Activated CD4-positive, alpha-beta T cell treated with anti-CD3 and anti-CD28 coated beads, Interleukin-2, amount 50 U/mL, for 48 hours (primary cell): Measurements from ENCODE around the gene NEU1.
"Not testable (repeated sequence)": the region's sequence is repeated elsewhere in the genome, so short reads cannot be mapped to it uniquely, and the experiment has no call there.

Source experiments
- DNase-seq, 2 experiments: peaks; one replicate each; pipeline ENCODE4 v3.0.0-alpha.2; 2020

The NEU1 gene

DNA sequence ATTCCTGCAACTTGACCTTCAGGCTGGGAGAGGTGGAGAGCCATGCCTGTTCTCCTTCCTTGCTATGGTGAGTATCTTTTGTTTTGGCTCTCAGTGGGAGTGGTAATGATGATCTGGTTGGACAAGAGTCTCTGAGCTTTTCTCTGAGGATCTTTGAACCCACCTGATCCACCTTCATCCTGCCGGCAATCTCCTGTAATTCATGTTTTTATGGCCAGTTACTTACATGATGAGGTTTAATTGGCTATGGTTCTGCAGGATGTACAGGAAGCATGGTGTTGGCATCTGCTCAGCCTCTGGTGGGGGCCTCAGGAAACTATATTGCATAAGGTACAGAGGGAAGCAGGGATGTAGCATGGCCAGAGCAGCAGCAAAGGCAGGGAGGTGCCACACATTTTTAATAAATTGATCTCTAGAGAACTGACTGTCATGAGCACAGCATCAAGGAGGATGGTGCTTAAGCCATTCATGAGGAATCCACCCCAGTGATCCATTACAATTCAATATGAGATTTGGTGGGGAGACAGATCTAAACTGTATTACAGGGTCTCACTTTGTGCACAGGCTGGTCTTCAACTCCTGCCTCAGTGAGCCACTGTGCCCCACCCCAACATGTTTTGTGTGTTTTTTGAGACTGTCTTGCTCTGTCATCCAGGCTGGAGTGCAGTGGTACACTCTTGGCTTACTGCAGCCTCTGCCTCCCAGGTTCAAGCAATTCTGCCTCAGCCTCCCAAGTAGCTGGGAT, 25.1 kb downstream of the NEU1 start:
- DNase-seq = no peak

DNA sequence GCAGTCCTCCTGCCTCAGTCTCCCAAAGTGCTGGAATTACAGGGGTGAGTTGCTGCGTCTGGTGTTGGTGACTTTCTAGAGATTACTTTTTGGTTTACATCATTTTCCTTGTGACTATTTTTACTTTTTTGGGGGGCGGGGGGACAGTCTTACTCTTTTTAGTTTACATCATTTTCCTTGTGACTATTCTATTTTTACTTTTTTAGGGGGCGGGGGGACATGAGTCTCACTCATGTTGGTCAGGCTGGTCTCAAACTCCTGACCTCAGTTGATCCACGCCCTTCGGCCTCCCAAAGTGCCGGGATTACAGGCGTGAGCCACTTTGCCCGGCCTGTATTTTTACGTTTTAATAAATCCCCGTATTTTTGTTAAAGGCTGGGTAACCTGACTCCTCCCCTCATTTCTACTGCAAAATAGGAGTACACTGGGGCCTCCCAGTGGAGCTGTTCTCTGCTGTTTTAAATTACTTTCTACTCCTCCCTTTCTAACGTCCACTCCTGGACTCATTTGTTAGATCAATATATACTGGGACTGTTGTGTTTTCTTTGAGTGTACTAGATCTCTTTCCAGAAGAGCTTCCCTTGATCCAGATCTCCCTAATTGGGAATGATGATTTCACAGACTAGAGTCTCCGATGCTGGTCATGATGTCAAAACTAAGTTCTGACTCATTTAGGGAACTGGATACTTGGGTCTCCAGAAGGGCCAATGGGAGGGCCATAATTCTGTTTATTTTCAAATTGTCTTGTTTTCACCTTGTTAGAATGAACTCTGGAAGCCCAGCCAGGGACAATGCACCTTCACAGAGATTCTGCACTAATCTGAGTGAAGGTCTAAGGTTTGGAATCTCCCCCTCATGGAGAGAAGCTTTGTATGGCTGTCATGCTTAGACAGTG, 25.9 kb downstream of the NEU1 start:
- DNase-seq = no peak

DNA sequence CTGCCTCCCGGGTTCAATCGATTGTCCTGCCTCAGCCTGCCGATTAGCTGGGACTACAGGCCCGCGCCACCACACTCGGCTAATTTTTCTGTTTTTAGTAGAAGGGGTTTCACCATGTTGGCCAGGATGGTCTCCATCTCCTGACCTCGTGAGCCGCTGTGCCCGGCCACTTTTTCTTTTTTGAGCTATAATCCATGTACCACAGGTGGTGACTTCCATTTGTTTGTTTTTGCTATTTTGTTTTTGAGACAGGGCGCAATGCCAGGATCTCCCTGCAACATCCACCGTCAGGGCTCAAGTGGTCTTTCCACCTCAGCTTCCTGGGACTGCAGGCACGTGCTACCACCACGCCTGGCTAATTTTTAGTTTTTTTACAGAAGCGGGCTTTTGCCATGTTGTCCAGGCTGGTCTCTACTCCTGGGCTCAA, 26.6 kb downstream of the NEU1 start:
- DNase-seq = no peak

DNA sequence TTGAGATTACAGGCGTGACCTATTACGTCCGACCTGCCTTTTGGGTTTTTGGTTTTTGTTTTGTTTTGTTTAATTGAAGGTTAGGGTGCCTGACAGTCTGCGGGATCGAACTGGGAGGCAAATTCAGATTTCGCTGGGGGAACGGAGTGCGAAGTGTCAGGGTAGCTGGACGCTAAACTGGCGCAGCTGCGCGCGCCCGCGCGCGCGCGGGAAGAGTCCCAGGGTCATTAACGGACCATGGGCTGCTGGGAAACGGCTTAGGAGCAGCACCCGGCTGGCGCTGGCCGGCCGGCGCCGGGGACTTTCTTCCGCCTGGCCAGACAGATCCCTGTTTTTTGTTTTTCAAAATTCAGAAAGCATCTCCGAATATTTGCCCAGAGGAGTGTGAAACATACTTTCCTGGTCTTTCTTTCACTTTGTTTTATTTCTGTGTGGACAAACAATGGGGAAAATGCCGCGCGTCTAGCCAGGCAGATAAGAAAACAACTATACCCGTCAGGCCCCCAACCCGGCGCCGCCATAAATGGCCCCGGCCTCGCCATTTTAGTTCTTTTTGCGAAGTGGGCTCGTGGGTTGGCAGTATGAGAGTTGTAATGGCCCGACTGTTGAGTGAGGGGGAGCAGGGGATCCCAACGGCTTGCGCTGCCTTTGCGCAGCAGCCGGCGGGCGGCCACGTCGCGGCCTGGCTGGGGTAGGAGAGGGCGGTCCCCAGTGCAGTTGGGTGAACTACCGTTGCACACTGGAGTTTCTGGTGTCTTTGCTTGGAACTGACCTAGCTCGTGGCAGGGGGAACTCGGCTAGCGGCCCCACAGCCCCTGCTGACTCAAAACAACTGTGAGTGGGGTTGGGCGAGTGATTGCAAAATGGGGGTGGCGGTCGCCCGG, 28.0 kb downstream of the NEU1 start:
- peak; percentile 76 to 83 for DNase-seq

DNA sequence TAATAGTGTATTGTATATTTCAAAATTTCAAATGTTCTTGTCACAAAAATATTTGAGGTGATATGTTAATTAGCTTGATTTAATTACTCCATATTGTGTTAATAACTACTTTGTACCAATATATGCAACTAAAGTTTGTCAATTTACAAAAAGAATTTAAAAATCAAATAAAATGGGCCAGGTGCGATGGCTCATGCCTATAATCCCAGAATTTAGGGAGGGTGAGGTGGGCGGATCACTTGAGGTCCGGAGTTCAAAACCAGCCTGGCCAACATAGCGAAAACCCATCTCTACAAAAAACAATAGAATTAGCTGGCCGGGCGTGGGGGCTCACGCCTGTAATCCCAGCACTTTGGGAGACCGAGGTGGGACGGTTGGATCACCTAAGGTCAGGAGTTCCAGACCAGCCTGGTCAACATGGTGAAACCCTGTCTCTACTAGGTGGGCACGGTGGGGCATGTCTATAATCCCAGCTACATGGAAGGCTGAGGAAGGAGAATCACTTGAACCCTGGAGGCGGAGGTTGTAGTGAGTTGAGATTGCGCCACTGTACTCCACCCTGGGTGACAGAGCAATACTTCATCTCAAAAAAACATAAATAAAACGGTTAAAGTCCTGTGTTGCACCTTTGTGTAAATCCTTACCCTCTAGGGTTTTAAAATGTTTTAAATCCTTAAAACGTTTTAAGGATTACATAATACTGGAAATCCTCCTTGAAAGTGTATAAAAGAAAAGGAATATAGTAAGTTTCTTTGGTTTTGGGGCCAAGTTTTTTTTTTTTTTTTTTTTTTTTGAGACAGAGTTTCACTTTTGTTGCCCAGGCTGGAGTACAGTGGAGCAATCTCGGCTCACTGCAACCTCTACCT, 31.0 kb downstream of the NEU1 start:
- no peak for DNase-seq

DNA sequence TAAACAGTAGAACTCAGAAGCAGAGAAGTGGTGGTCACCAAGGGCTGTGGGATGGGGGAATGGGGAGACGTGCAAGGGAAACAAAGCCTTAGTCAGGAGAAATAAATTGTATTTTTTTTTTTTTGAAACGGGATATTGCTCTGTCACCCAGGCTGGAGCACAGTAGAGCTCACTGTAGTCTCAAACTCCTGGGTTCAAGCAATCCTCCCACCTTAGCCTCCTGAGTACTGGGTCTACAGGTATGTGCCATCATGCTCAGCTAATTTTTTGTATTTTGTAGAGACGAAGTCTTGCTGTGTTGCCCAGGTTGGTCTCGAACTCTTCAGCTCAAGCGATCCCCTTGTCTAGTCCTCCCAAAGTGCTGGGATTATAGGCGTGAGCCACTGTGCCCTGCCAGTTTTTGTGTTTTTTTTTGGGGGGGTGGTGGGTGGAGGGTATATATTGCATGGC, 31.7 kb downstream of the NEU1 start:
- no peak for DNase-seq

DNA sequence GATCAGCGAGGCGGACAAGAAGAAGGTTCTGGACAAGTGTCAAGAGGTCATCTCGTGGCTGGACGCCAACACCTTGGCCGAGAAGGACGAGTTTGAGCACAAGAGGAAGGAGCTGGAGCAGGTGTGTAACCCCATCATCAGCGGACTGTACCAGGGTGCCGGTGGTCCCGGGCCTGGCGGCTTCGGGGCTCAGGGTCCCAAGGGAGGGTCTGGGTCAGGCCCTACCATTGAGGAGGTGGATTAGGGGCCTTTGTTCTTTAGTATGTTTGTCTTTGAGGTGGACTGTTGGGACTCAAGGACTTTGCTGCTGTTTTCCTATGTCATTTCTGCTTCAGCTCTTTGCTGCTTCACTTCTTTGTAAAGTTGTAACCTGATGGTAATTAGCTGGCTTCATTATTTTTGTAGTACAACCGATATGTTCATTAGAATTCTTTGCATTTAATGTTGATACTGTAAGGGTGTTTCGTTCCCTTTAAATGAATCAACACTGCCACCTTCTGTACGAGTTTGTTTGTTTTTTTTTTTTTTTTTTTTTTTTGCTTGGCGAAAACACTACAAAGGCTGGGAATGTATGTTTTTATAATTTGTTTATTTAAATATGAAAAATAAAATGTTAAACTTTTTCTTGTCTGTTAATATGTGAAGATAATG, 32.9 kb downstream of the NEU1 start:
- DNase-seq = no peak

DNA sequence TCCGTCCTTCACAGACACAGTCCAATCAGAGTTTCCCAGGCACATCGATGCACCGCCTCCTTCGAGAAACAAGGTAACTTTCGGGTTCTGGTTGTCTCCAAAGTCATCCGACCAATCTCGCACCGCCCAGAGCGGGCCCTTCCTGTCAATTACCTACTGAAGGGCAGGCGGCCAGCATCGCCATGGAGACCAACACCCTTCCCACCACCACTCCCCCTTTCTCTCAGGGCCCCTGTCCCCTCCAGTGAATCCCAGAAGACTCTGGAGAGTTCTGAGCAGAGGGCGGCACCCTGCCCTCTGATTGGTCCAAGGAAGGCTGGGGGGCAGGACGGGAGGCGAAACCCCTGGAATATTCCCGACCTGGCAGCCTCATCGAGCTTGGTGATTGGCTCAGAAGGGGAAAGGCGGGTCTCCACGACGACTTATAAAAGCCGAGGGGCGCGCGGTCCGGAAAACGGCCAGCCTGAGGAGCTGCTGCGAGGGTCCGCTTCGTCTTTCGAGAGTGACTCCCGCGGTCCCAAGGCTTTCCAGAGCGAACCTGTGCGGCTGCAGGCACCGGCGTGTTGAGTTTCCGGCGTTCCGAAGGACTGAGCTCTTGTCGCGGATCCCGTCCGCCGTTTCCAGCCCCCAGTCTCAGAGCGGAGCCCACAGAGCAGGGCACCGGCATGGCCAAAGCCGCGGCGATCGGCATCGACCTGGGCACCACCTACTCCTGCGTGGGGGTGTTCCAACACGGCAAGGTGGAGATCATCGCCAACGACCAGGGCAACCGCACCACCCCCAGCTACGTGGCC, 35.1 kb downstream of the NEU1 start, which contains the start of gene HSPA1B:
HSPA1B (plus strand) TSS at position 453 of the 794 bp plus-strand sequence; CDS start at position 666, 213 bp downstream.
- peak; percentile 94 to 97 for DNase-seq

DNA sequence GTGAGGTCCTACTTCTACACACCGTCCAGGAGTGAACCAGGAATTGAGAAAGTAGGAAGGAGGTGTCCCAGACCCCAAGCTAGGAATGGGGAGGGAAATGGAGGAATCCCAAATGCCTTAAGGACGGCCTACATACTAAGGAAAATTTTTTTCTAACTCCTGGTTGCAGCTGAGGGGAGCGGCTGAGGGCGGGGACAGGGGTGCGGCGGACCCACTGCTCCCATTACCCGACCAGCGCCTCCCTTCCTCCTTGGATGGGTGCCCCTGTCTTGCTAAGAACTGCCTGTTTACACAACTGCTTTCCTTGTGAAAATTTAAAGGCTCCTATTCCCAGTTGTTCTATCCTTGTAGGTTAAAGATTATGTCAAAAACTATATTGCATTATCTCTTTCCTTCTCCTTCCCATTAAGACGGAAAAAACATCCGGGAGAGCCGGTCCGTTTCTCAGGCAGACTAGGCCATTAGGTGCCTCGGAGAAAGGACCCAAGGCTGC, 35.8 kb downstream of the NEU1 start:
- no peak for DNase-seq

DNA sequence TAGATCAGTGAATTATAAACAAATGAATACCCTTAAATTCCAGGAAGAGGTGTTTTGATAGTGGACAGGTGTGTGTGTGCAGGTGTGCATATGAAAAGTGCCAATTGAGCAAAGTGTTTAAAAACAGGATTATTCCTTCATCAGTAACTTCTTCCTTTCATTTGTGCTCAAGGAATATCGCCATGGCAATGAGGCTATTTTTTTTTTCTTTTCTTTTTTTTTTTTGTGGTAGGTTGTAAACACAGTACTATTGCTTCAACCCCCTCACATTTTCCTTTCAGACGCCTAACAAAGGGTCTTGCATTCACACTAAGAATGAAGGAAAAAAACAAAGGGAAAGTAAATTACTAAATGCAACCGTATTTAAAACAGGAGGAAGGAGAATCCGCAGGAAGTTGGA, 37.1 kb downstream of the NEU1 start:
- no peak for DNase-seq

DNA sequence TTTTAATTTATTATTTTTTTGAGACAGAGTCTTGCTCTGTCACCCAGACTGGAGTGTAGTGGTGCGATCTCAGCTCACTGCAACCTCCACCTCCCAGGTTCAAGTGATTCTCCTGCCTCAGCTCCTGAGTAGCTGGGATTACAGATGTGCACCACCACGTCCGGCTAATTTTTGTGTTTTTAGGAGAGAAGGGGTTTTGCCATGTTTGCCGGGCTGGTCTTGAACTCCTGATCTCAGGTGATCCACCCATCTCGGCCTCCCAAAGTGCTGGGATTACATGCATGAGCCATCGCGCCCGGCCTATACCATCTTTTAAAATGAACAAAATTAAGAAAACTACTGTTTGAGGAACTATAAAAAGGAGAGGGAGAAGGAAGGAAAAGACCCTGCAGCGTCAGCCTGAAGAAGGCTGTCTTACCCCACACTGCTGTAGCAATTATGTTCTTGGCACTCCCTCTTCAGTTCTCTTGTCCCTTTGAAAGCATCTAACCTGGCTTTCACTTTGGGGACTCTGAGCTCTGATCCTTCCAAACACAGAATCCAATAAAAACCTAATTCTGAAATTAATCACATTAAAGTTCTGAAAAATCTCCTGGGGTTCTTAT, 38.9 kb downstream of the NEU1 start:
- DNase-seq = not testable (repeated sequence)

DNA sequence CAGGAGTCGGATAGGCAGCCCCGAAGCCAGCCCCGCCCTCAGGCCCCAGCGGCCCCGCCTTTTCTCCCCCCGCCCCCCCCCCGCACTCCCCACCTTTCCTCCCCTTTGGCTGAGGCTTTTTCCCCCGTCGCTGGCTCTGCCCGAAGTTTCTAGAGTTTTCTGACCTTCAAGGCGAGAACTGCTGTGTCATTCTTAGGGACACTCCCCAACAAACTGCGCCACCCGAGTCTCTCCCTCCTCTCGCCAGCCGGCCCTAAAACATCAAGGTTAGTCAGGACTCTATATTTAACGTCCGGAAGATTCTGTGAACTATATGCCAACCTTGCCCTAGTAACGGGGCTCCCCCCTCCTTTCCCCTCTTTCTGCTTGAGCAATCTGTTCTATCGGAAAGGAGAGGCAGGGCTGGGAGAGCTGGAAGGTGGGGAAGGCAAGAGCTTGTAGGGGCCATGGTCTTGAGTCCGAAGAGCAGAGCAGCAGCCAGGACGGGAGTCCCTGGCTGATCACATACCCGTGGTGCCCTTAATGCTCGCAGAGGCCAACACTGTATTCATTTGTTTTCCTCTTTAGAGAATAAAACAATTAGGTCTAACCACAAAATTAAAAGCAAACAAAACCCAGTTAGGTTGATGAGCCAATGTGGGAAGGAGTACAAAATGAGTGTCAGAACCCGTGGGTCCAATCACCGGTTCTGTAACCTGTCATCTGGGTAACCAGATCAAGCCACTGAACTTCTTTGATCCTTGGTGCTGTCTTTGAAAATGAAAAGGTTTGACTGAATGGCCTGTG, 40.4 kb downstream of the NEU1 start:
- peak; percentile 69 to 75 for DNase-seq

DNA sequence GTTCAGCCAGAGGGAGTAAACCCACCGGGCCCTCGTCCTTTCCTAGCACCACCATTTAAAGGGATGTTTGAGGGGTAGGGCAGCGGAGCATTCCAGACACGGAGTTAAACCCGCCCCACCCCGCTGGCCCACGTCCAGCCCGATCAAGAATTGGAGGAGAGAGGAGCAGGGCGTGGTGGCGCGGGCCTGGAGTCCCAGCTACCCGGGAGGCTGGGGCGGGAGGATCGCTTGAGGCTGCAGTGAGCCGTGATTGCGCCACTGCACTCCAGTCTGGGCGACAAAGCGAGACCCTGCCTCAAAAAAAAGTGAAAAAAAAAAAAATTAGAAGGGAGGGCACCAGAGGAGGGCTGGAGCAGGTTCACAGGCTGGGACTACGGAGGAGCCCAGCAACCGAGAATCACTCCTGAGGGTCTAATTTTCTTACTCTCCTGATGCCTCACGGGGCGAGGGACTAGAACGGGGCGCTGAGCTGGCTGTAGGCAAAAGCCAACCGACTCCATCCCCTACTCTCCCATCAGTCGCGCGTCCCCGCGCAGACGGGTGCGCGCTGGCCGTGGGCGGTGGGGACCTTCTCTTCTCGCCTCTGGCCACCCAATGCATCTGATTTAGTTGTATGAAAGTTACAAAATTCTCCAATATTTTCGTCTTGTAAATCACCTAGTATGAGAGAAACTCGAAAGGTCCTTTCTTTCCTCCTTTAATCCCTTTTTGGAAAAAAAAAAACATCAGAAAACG, 41.2 kb downstream of the NEU1 start:
- DNase-seq = peak; percentile 80 to 84

DNA sequence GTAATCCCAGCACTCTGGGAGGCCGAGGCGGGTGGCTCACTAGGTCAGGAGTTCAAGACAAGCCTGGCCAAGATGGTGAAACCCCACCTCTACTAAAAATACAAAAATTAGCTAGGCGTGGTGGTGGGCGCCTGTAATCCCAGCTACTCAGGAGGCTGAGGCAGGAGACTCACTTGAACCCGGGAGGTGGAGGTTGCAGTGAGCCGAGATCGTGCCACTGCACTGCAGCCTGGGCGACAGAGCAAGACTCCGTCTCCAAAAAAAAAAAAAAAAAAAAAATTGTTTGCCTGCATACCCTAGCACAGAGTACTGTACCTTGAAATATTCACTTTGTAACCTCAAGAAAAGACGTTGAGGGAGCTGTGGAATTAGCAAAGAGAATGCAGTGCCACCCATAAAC, 42.2 kb downstream of the NEU1 start:
- DNase-seq = not testable (repeated sequence)

DNA sequence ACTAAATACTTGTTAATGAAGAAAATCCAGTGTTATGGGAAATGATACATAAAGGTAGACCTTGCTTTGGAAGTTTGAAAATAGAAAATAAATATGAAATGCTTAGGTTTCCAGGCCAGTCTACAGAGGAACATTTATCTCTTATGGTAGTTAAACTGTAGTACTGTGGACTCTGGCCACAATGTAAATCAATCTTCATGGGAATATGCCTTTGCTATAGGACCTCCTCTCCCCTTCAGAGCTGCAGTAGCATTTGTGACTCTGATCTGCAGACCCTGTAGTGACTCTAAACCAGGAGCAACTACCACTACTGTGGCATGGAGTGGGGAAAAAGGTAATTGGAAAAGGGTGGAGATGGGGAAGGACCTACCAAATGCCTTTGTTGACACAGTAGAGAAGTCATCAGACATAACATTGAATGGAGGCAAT, 42.7 kb downstream of the NEU1 start:
- DNase-seq = no peak

DNA sequence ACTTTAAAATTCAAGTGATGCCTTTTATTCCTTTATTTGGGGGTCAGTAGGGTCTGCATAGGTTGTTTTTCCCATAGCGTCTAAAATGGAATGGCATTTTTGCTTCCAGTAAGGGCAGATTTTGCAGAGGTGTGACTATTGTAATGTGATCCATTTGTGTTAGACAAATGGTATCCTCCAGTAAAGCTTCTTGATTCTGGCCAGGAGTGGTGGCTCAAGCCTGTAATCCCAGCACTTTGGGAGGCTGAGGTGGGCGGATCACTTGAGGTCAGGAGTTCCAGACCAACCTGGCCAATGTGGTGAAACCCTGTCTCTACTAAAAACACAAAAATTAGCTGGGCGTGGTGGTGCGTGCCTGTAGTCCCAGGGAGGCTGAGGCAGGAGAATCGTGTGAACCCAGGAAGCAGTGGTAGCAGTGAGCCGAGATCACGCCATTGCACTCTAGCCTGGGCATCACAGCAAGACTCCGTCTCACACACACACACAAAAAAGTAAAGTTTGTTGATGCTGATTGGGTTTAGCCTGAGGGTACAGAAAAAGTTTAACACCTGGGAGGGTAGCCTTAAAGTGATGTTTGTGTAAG, 44.6 kb downstream of the NEU1 start:
- not testable (repeated sequence) for DNase-seq

DNA sequence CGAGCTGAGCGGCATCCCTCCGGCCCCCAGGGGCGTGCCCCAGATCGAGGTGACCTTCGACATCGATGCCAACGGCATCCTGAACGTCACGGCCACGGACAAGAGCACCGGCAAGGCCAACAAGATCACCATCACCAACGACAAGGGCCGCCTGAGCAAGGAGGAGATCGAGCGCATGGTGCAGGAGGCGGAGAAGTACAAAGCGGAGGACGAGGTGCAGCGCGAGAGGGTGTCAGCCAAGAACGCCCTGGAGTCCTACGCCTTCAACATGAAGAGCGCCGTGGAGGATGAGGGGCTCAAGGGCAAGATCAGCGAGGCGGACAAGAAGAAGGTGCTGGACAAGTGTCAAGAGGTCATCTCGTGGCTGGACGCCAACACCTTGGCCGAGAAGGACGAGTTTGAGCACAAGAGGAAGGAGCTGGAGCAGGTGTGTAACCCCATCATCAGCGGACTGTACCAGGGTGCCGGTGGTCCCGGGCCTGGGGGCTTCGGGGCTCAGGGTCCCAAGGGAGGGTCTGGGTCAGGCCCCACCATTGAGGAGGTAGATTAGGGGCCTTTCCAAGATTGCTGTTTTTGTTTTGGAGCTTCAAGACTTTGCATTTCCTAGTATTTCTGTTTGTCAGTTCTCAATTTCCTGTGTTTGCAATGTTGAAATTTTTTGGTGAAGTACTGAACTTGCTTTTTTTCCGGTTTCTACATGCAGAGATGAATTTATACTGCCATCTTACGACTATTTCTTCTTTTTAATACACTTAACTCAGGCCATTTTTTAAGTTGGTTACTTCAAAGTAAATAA, 45.3 kb downstream of the NEU1 start:
- DNase-seq = not testable (repeated sequence)
